PC-9 (cell line): ENCODE data around the gene GOT2. TPM values are rescaled to one million over a fixed set of nuclear protein-coding genes. Genes with fewer than 3 reads are reported as not detected.
A peak's percentile ranks its signal among the peaks of the same experiment; 100 is the strongest.

Experiments
- BruUV-seq: library from RNA; stranded (reverse); fragments of 400-500 nt; replicated peaks from 2 replicates; lab custom pipeline; 2021; lab: Mats Ljungman, UMichigan
- CTCF ChIA-PET: fragments of 300-600 bp; sonication (Branson Sonifier 250); formaldehyde crosslinking; loops from one replicate; lab custom pipeline; 2022; ENCODE audit warnings: antibody characterized with exemption; lab: Charles Lee
- POLR2A ChIA-PET: fragments of 300-600 bp; sonication (Branson Sonifier 250); formaldehyde crosslinking; loops from one replicate; lab custom pipeline; 2022; ENCODE audit warnings: antibody characterized with exemption; ENCODE audit not compliant: unreplicated experiment; lab: Charles Lee
- DNase-seq, 2 experiments: peaks; one replicate each; pipeline versions ENCODE4 v3.0.0 to v3.0.0-alpha.2; 2015 to 2022; ENCODE audit warnings: mixed read lengths in 1 of 2
- H2AFZ ChIP-seq: fragments of 200-600 bp; sonication (generic); 2 replicates; pipeline ENCODE4 v1.8.1; 2017; ENCODE audit warnings: antibody characterized with exemption
- H3F3A ChIP-seq: fragments of 200-600 bp; sonication (generic); 2 replicates; pipeline ENCODE4 v1.8.1; 2017; ENCODE audit warnings: antibody characterized with exemption, mild to moderate bottlenecking, low read depth; ENCODE audit not compliant: insufficient read depth
- H3K27ac ChIP-seq: fragments of 200-600 bp; sonication (generic); 2 replicates; pipeline ENCODE4 v1.6.1; 2016; ENCODE audit warnings: mixed run types
- H3K27me3 ChIP-seq: fragments of 200-600 bp; sonication (generic); 2 replicates; pipeline ENCODE4 v1.6.1; 2016; ENCODE audit warnings: low read depth, mixed run types; ENCODE audit not compliant: insufficient read depth
- H3K36me3 ChIP-seq: fragments of 200-600 bp; sonication (generic); 2 replicates; pipeline ENCODE4 v1.6.1; 2016; ENCODE audit warnings: low read depth, mixed run types
- H3K4me1 ChIP-seq: fragments of 200-600 bp; sonication (generic); replicated peaks from 2 replicates; pipeline ENCODE4 v1.6.1; 2016; ENCODE audit warnings: mixed run types; ENCODE audit not compliant: insufficient read depth
- H3K4me2 ChIP-seq: fragments of 200-600 bp; sonication (generic); 2 replicates; pipeline ENCODE4 v1.6.1; 2017; ENCODE audit warnings: mixed run types
- H3K4me3 ChIP-seq: fragments of 200-600 bp; sonication (generic); 2 replicates; pipeline ENCODE4 v1.6.1; 2016; ENCODE audit warnings: mixed run types
- H3K79me2 ChIP-seq: fragments of 200-600 bp; sonication (generic); 2 replicates; pipeline ENCODE4 v1.6.1; 2017; ENCODE audit warnings: low read depth, mixed run types
- H3K9me2 ChIP-seq: fragments of 200-600 bp; sonication (generic); 2 replicates; pipeline ENCODE4 v1.8.1; 2017; ENCODE audit warnings: mild to moderate bottlenecking; ENCODE audit not compliant: insufficient read depth
- H3K9me3 ChIP-seq: fragments of 200-600 bp; sonication (generic); 2 replicates; pipeline ENCODE4 v1.8.1; 2016; ENCODE audit warnings: low read depth; ENCODE audit not compliant: insufficient read depth
- H4K20me1 ChIP-seq: fragments of 200-600 bp; sonication (generic); 2 replicates; pipeline ENCODE4 v1.8.1; 2017; ENCODE audit not compliant: insufficient read depth
- CTCF ChIP-seq: fragments of 200-600 bp; sonication (generic); conservative IDR thresholded peaks from 2 replicates; pipeline ENCODE4 v1.6.1; 2017; ENCODE audit warnings: mixed run types, antibody characterized with exemption, mild to moderate bottlenecking, moderate library complexity
- EZH2 ChIP-seq: fragments of 200-600 bp; sonication (generic); IDR thresholded peaks from 2 replicates; pipeline ENCODE4 v1.8.0; 2017; ENCODE audit warnings: antibody characterized with exemption, low read depth
- intact Hi-C: fragments of 100-400 bp; cut with micrococcal nuclease; formaldehyde crosslinking; loops from one replicate; pipeline ENCODE4 v1.10.0; 2022; ENCODE audit not compliant: unreplicated experiment
- total RNA-seq: library from RNA; stranded (reverse); gene quantifications from 2 replicates; pipeline ENCODE4 v1.2.3, GENCODE V29; 2021

GOT2 gene
- total RNA-seq, 1 experiment from 2014 or later = 125 TPM

- H3K4me2 ChIP-seq = peak overlapping the region; percentile 94
- H3K4me3 ChIP-seq = peak overlapping the region; percentile 83
- ChIA-PET POLR2A (interaction anchor here (0.6 kb wide), 1 partner anchor 405 kb away, joined by 3 read pairs; no protein-coding TSS in a partner anchor), CTCF (no interaction called here)
- H3K9me3 ChIP-seq = no peaks in the 10 kb centered on the region
- H3K9me2 ChIP-seq = no peaks in the 10 kb centered on the region
- H3F3A ChIP-seq = no peaks in the 10 kb centered on the region
- peak overlapping the region; percentile 99 for H2AFZ ChIP-seq
- peaks cover 33% of the 10 kb centered on the region for H4K20me1 ChIP-seq
- no peak for DNase-seq
- no peaks in the 10 kb centered on the region for H3K27me3 ChIP-seq
- BruUV-seq = no TSS peak
- H3K36me3 ChIP-seq = peaks cover 6% of the 10 kb centered on the region; the same call in 1 of the 2 replicates
- TF ChIP-seq EZH2 (no peak), CTCF (peak; percentile 24; the same call in 1 of the 2 replicates)
- peaks cover 41% of the 10 kb centered on the region for H3K79me2 ChIP-seq
- H3K4me1 ChIP-seq = peaks cover 18% of the 10 kb centered on the region
- no peak overlapping the region for H3K27ac ChIP-seq
- intact Hi-C loops = no loop called here
These were observed 307 bp upstream of the GOT2 start for GRCh38 chr16:58734459-58734787.

GRCh38 chr16:58733248-58733670, 857 bp downstream of the GOT2 start:
- H3K27me3 ChIP-seq = no peaks in the 10 kb centered on the region
- ChIA-PET POLR2A (no interaction called here), CTCF (no interaction called here)
- H3K4me2 ChIP-seq = peak overlapping the region; percentile 94
- DNase-seq = no peak
- no peaks in the 10 kb centered on the region for H3F3A ChIP-seq
- H3K4me1 ChIP-seq = peaks cover 18% of the 10 kb centered on the region
- peaks cover 52% of the 10 kb centered on the region for H3K79me2 ChIP-seq
- peak overlapping the region; percentile 99 for H2AFZ ChIP-seq
- H3K9me2 ChIP-seq = no peaks in the 10 kb centered on the region
- H3K4me3 ChIP-seq = peak overlapping the region; percentile 83
- peaks cover 6% of the 10 kb centered on the region; the same call in 1 of the 2 replicates for H3K36me3 ChIP-seq
- intact Hi-C loops = no loop called here
- TF ChIP-seq CTCF (no peak), EZH2 (no peak)
- H3K27ac ChIP-seq = peak overlapping the region; percentile 13; the same call in 1 of the 2 replicates
- no TSS peak for BruUV-seq
- peaks cover 44% of the 10 kb centered on the region for H4K20me1 ChIP-seq
- no peaks in the 10 kb centered on the region for H3K9me3 ChIP-seq

GRCh38 chr16:58732545-58733247, 1.4 kb downstream of the GOT2 start:
- H3K4me1 ChIP-seq = peaks cover 18% of the 10 kb centered on the region
- no peaks in the 10 kb centered on the region for H3F3A ChIP-seq
- peaks cover 48% of the 10 kb centered on the region for H4K20me1 ChIP-seq
- peak overlapping the region; percentile 99; the same call in 1 of the 2 replicates for H2AFZ ChIP-seq
- POLR2A ChIA-PET = no interaction called here
- H3K27me3 ChIP-seq = no peaks in the 10 kb centered on the region
- peaks cover 6% of the 10 kb centered on the region; the same call in 1 of the 2 replicates for H3K36me3 ChIP-seq
- no peak for DNase-seq
- H3K9me2 ChIP-seq = no peaks in the 10 kb centered on the region
- BruUV-seq = no TSS peak
- intact Hi-C loops = no loop called here
- TF ChIP-seq EZH2 (no peak), CTCF (no peak)
- H3K27ac ChIP-seq = peak overlapping the region; percentile 13; the same call in 1 of the 2 replicates
- H3K4me3 ChIP-seq = peak overlapping the region; percentile 83
- no peaks in the 10 kb centered on the region for H3K9me3 ChIP-seq
- peaks cover 58% of the 10 kb centered on the region for H3K79me2 ChIP-seq
- H3K4me2 ChIP-seq = peak overlapping the region; percentile 94
- CTCF ChIA-PET = no interaction called here
